Astrocyte of the cerebellum (primary cell): ENCODE data around the gene NFATC2.

ENCODE experiments used
- DNase-seq: peaks from one replicate; pipeline ENCODE4 v3.0.0-alpha.2; 2011; ENCODE audit warnings: low read depth
- H3K4me3 ChIP-seq: 2 replicates; pipeline ENCODE4 v1.5.1; 2011; ENCODE audit warnings: mild to moderate bottlenecking, low read depth, low read length, moderate library complexity
- CTCF ChIP-seq: IDR thresholded peaks from 2 replicates; pipeline ENCODE4 v1.5.1; 2012; ENCODE audit warnings: low read length, low read depth, moderate library complexity, mild to moderate bottlenecking; ENCODE audit errors: missing control alignments
- in situ Hi-C: cut with HindIII; loops from 2 replicates; pipeline ENCODE4 v1.10.0; 2017; ENCODE audit warnings: low sequenced_read_pairs

The NFATC2 gene

GRCh38 chr20:51383891-51384510 lies 158.5 kb downstream of the NFATC2 start:
- no peak for TF ChIP-seq CTCF
- DNase-seq: no peak
- in situ Hi-C loops: no loop called here
- no peak overlapping the region for H3K4me3 ChIP-seq

- DNase-seq: no peak
- no peak for TF ChIP-seq CTCF
- in situ Hi-C loops: no loop called here
These were observed 159.3 kb downstream of the NFATC2 start for GRCh38 chr20:51382986-51383821.

GRCh38 chr20:51382111-51382985 lies 160.2 kb downstream of the NFATC2 start:
- TF ChIP-seq CTCF: no peak
- DNase-seq: no peak
- H3K4me3 ChIP-seq: no peak overlapping the region
- in situ Hi-C loops: no loop called here

More at GRCh38 chr20:51382986-51383821, 159.3 kb downstream of the NFATC2 start:
- no peak overlapping the region for H3K4me3 ChIP-seq

GRCh38 chr20:51381557-51381956 lies 161.0 kb downstream of the NFATC2 start:
- no peak for TF ChIP-seq CTCF
- H3K4me3 ChIP-seq: no peak overlapping the region
- no peak for DNase-seq
- in situ Hi-C loops: no loop called here

GRCh38 chr20:51380401-51381385 lies 161.8 kb downstream of the NFATC2 start:
- TF ChIP-seq CTCF: no peak
- DNase-seq: no peak
- H3K4me3 ChIP-seq: no peak overlapping the region
- in situ Hi-C loops: no loop called here
